H1 (cell line): Measurements from ENCODE around the gene DIPK2A. TPM values are rescaled to one million over a fixed set of nuclear protein-coding genes. Genes with fewer than 3 reads are reported as not detected.

ENCODE experiments used
- CTCF ChIA-PET: fragments of 300-600 bp; sonication (Branson Sonifier 250); formaldehyde crosslinking; loops from one replicate; lab custom pipeline; 2021; ENCODE audit not compliant: partially characterized antibody; lab: Charles Lee
- POLR2A ChIA-PET: fragments of 300-600 bp; sonication (Branson Sonifier 250); formaldehyde crosslinking; loops from one replicate; lab custom pipeline; 2021; ENCODE audit warnings: inconsistent platforms; ENCODE audit not compliant: partially characterized antibody; lab: Charles Lee
- DNase-seq, 2 experiments: peaks; one replicate each; pipeline versions ENCODE4 v3.0.0 to v3.0.0-alpha.2; 2010 to 2022; ENCODE audit warnings: low spot score in 2 of 2, low read depth in 1 of 2, mixed read lengths in 1 of 2
- FAIRE-seq: peaks from 2 replicates; lab custom pipeline; 2011; peaks lifted over from hg19 to GRCh38; lab: Jason Lieb, UNC
- H2AFZ ChIP-seq: 2 replicates; pipeline ENCODE4 v1.8.1; 2012; ENCODE audit warnings: low read length, inconsistent platforms
- H2AK5ac ChIP-seq: 2 replicates; pipeline ENCODE4 v1.6.1; 2013; ENCODE audit warnings: low read depth, low read length
- H2BK120ac ChIP-seq: replicated peaks from 2 replicates; pipeline ENCODE3; 2013; ENCODE audit warnings: low read depth, low read length, inconsistent platforms
- H2BK12ac ChIP-seq: 2 replicates; pipeline ENCODE4 v1.6.1; 2013; ENCODE audit warnings: low read depth, low read length
- H2BK15ac ChIP-seq: 2 replicates; pipeline ENCODE4 v1.6.1; 2013; ENCODE audit warnings: low read length
- H2BK20ac ChIP-seq: 2 replicates; pipeline ENCODE4 v1.6.1; 2013; ENCODE audit warnings: low read length
- H2BK5ac ChIP-seq: 2 replicates; pipeline ENCODE4 v1.6.1; 2013; ENCODE audit warnings: low read depth, low read length
- H3K14ac ChIP-seq: 2 replicates; pipeline ENCODE4 v1.6.1; 2013; ENCODE audit warnings: inconsistent platforms; ENCODE audit not compliant: insufficient read length
- H3K18ac ChIP-seq: 2 replicates; pipeline ENCODE4 v1.6.1; 2013; ENCODE audit warnings: low read length; ENCODE audit errors: extremely low read depth
- H3K23ac ChIP-seq: 2 replicates; pipeline ENCODE4 v1.6.1; 2013; ENCODE audit warnings: inconsistent platforms; ENCODE audit not compliant: insufficient read length
- H3K23me2 ChIP-seq: 2 replicates; pipeline ENCODE4 v1.6.1; 2013; ENCODE audit warnings: low read depth, low read length
- H3K27ac ChIP-seq: 2 replicates; pipeline ENCODE4 v1.6.1; 2011; ENCODE audit warnings: low read depth, low read length, inconsistent platforms
- H3K27me3 ChIP-seq, 4 experiments: replicated peaks in 1 of 4; 1 replicate in 1 of 4; 2 replicates in 3 of 4; pipeline versions ENCODE4 v1.6.1 to v1.8.1; 2011 to 2013; ENCODE audit warnings: low read length in 3 of 4, mild to moderate bottlenecking in 3 of 4, inconsistent platforms in 2 of 4, mixed read lengths in 2 of 4, moderate library complexity in 1 of 4; ENCODE audit not compliant: control insufficient read depth in 3 of 4, insufficient read depth in 3 of 4; ENCODE audit errors: extremely low read depth in 1 of 4
- H3K36me3 ChIP-seq, 4 experiments: 2 replicates each; pipeline versions ENCODE4 v1.6.1 to v1.8.1; 2011 to 2013; ENCODE audit warnings: mild to moderate bottlenecking in 4 of 4, low read length in 3 of 4, moderate library complexity in 2 of 4, control low read depth in 1 of 4, inconsistent platforms in 1 of 4; ENCODE audit not compliant: insufficient read depth in 4 of 4, control insufficient read depth in 2 of 4
- H3K4ac ChIP-seq: replicated peaks from 2 replicates; pipeline ENCODE3; 2013; ENCODE audit warnings: low read length, low read depth, mixed read lengths, inconsistent platforms; ENCODE audit not compliant: insufficient read length
- H3K4me1 ChIP-seq, 4 experiments: replicated peaks in 1 of 4; 1 replicate in 1 of 4; 2 replicates in 3 of 4; pipeline versions ENCODE4 v1.6.1 to v1.8.1; 2011 to 2013; ENCODE audit warnings: low read length in 3 of 4, inconsistent platforms in 2 of 4, mixed read lengths in 1 of 4; ENCODE audit not compliant: insufficient read depth in 4 of 4, control insufficient read depth in 3 of 4
- H3K4me2 ChIP-seq, 2 experiments: 2 replicates each; pipeline versions ENCODE4 v1.6.1 to v1.8.1; 2011 to 2013; ENCODE audit warnings: low read depth in 2 of 2, low read length in 2 of 2, control low read depth in 1 of 2, inconsistent platforms in 1 of 2, mild to moderate bottlenecking in 1 of 2; ENCODE audit not compliant: insufficient read depth in 1 of 2
- H3K4me3 ChIP-seq, 4 experiments: fragments of 200-600, 300-600 bp in 1 of 4; sonication (generic), shearing (Covaris generic), sonication (Bioruptor Twin) in 1 of 4; 2 replicates each; pipeline versions ENCODE4 v1.5.1 to v1.8.1; 2011 to 2016; ENCODE audit warnings: low read length in 4 of 4, low read depth in 3 of 4, control low read depth in 2 of 4, inconsistent platforms in 2 of 4, mild to moderate bottlenecking in 2 of 4, mixed read lengths in 1 of 4, moderate library complexity in 1 of 4; ENCODE audit not compliant: insufficient read depth in 2 of 4; ENCODE audit errors: extremely low read depth in 1 of 4
- H3K56ac ChIP-seq: replicated peaks from 2 replicates; pipeline ENCODE3; 2013; ENCODE audit warnings: low read depth, mild to moderate bottlenecking, mixed read lengths, low read length, inconsistent platforms; ENCODE audit not compliant: insufficient read length
- H3K79me1 ChIP-seq: 2 replicates; pipeline ENCODE4 v1.6.1; 2013; ENCODE audit warnings: low read depth, low read length, control low read depth
- H3K79me2 ChIP-seq, 2 experiments: 2 replicates each; pipeline versions ENCODE4 v1.6.1 to v1.8.1; 2012 to 2013; ENCODE audit warnings: low read length in 2 of 2, mild to moderate bottlenecking in 2 of 2, inconsistent platforms in 1 of 2; ENCODE audit not compliant: insufficient read depth in 2 of 2, control insufficient read depth in 1 of 2
- H3K9ac ChIP-seq, 4 experiments: replicated peaks in 1 of 4; 1 replicate in 1 of 4; 2 replicates in 3 of 4; pipeline versions ENCODE4 v1.6.1 to v1.8.1; 2011 to 2013; ENCODE audit warnings: low read depth in 3 of 4, low read length in 3 of 4, control low read depth in 2 of 4, mild to moderate bottlenecking in 2 of 4, moderate library complexity in 2 of 4, inconsistent platforms in 1 of 4; ENCODE audit errors: extremely low read depth in 1 of 4
- H3K9me3 ChIP-seq, 2 experiments: 2 replicates each; pipeline versions ENCODE4 v1.6.1 to v1.8.1; 2012 to 2013; ENCODE audit warnings: mild to moderate bottlenecking in 2 of 2, moderate library complexity in 2 of 2, control low read depth in 1 of 2, inconsistent platforms in 1 of 2, low read depth in 1 of 2, low read length in 1 of 2, mixed read lengths in 1 of 2; ENCODE audit not compliant: insufficient read depth in 2 of 2
- H4K20me1 ChIP-seq, 2 experiments: replicated peaks in 1 of 2; 2 replicates each; pipeline versions ENCODE3 to v1.8.1; 2011 to 2013; ENCODE audit warnings: inconsistent platforms in 2 of 2, low read length in 2 of 2, mild to moderate bottlenecking in 1 of 2; ENCODE audit not compliant: insufficient read depth in 2 of 2, control insufficient read depth in 1 of 2
- H4K5ac ChIP-seq: 2 replicates; pipeline ENCODE4 v1.6.1; 2013; ENCODE audit warnings: low read length, low read depth, mixed read lengths, inconsistent platforms; ENCODE audit not compliant: insufficient read length
- H4K8ac ChIP-seq: 2 replicates; pipeline ENCODE4 v1.8.0; 2013; ENCODE audit warnings: mild to moderate bottlenecking, moderate library complexity, low read length, inconsistent platforms; ENCODE audit not compliant: insufficient read depth; ENCODE audit errors: extremely low read depth
- H4K91ac ChIP-seq: replicated peaks from 2 replicates; pipeline ENCODE3; 2013; ENCODE audit warnings: low read length, mixed read lengths, inconsistent platforms; ENCODE audit not compliant: insufficient read length
- KDM1A ChIP-seq: fragments of 200-600, 300-600 bp; sonication (generic); IDR thresholded peaks from 2 replicates; pipeline ENCODE4 v1.7.1; 2016; ENCODE audit warnings: mild to moderate bottlenecking, low read length, borderline replicate concordance
- NRF1 ChIP-seq: IDR thresholded peaks from 2 replicates; pipeline ENCODE4 v1.6.1; 2011; ENCODE audit warnings: mild to moderate bottlenecking, low read depth, low read length, improper control_type of control experiment
- POLR2AphosphoS5 ChIP-seq: IDR thresholded peaks from 2 replicates; pipeline ENCODE4 v1.6.1; 2011; ENCODE audit warnings: low read depth, low read length
- ZNF274 ChIP-seq: IDR thresholded peaks from 2 replicates; pipeline ENCODE4 v1.7.0; 2012; ENCODE audit warnings: low read length, borderline replicate concordance; ENCODE audit errors: extremely low read depth
- WGBS, 2 experiments: shearing (Covaris generic) in 1 of 2; methylation state at CpG; one replicate each; pipeline versions ENCODE4 v1.1.6 to v1.1.7; 2013 to 2015; ENCODE audit warnings: low lambda C conversion rate in 2 of 2, mixed read lengths in 2 of 2, inconsistent platforms in 1 of 2, low coverage in 1 of 2, missing lambda C conversion rate in 1 of 2; ENCODE audit not compliant: insufficient replicate concordance in 2 of 2, insufficient coverage in 1 of 2, insufficient read length in 1 of 2; ENCODE audit errors: extremely low coverage in 1 of 2, missing lambda C conversion rate in 1 of 2; 5-methylcytosine and 5-hydroxymethylcytosine counted together
- polyA plus RNA-seq, 7 experiments: library from polyadenylated mRNA; depleted of rRNA in 3 of 7; stranded (reverse) in 5 of 7; unstranded in 2 of 7; fragments of >200 nt in 5 of 7; fragments of 200-250 nt in 2 of 7; gene quantifications; 1 replicate in 5 of 7; 2 replicates in 1 of 7; 4 replicates in 1 of 7; pipeline versions ENCODE4 v1.2.1 to v1.2.3, GENCODE V29; 2011 to 2013; ENCODE audit warnings: missing spikeins in 2 of 7, mixed read lengths in 2 of 7
- total RNA-seq: library from RNA; stranded (reverse); fragmentation: NEBNext Ultra II Directional; extraction: Animal tissue kit (Norgen Biotek cat#: 25700); gene quantifications from 2 replicates; pipeline ENCODE4 v1.2.1, GENCODE V29; 2021

Gene DIPK2A
- total and polyA plus RNA-seq, 2 of the 8 experiments (the other 6 are each of a cell fraction or from before 2014, with no cell fraction given), result 18.4 to 28.7 TPM

- H3K4ac ChIP-seq, result no peak overlapping the region
- no peak overlapping the region for H3K9ac ChIP-seq
- H4K5ac ChIP-seq, result no peak overlapping the region
- H2BK5ac ChIP-seq, result no peak overlapping the region
- no peaks in the 10 kb centered on the region for H3K23me2 ChIP-seq
- no peak overlapping the region for H3K4me2 ChIP-seq
- H4K8ac ChIP-seq, result no peak overlapping the region
- no peaks in the 10 kb centered on the region for H3K79me1 ChIP-seq
- H3K18ac ChIP-seq, result no peak overlapping the region
- no peaks in the 10 kb centered on the region for H3K4me1 ChIP-seq
- H3K27ac ChIP-seq, result no peak overlapping the region
- 80% methylated on average over 1 of the region's 1 CpG; no CpG with 5 or more reads in 1 of the 2 experiments for WGBS, 2 experiments
- H2BK12ac ChIP-seq, result no peak overlapping the region
- H2BK20ac ChIP-seq, result no peak overlapping the region
- H2AK5ac ChIP-seq, result no peak overlapping the region
- no peak overlapping the region for H2AFZ ChIP-seq
- no peak for FAIRE-seq
- no peaks in the 10 kb centered on the region for H3K9me3 ChIP-seq
- no peaks in the 10 kb centered on the region for H3K79me2 ChIP-seq
- H2BK15ac ChIP-seq, result no peak overlapping the region
- no peaks in the 10 kb centered on the region for H3K27me3 ChIP-seq
- no peak overlapping the region for H4K91ac ChIP-seq
- no peaks in the 10 kb centered on the region for H3K36me3 ChIP-seq
- DNase-seq, result no peak
- no peak overlapping the region for H3K23ac ChIP-seq
- ChIA-PET POLR2A (interaction anchor here (1.1 kb wide), 1 partner anchor 31 kb away, joined by 3 read pairs; the partner anchor contains the start of gene DIPK2A), CTCF (no interaction called here)
- H4K20me1 ChIP-seq, result no peaks in the 10 kb centered on the region
- H3K4me3 ChIP-seq, result no peak overlapping the region
- H2BK120ac ChIP-seq, result no peak overlapping the region
- no peak overlapping the region for H3K14ac ChIP-seq
- no peak overlapping the region for H3K56ac ChIP-seq
- TF ChIP-seq KDM1A, result no peak
- TF ChIP-seq POLR2AphosphoS5, result no peak
- no peak for TF ChIP-seq ZNF274
- TF ChIP-seq NRF1, result no peak
Measured at GRCh38 chr3:144003051-144003450, 31.4 kb downstream of the DIPK2A start.
